Airway epithelial cell (primary cell): ENCODE results near the gene NCBP2. TPM values are rescaled to one million over a fixed set of nuclear protein-coding genes. Genes with fewer than 3 reads are reported as not detected.

Experiments
- total RNA-seq: library from RNA; depleted of rRNA; stranded (reverse); fragments of >200 nt; gene quantifications from 2 replicates; pipeline ENCODE4 v1.2.3, GENCODE V29; 2015

Gene NCBP2
- total RNA-seq: 55.2 and 65.6 TPM in 2 replicates

DNA sequence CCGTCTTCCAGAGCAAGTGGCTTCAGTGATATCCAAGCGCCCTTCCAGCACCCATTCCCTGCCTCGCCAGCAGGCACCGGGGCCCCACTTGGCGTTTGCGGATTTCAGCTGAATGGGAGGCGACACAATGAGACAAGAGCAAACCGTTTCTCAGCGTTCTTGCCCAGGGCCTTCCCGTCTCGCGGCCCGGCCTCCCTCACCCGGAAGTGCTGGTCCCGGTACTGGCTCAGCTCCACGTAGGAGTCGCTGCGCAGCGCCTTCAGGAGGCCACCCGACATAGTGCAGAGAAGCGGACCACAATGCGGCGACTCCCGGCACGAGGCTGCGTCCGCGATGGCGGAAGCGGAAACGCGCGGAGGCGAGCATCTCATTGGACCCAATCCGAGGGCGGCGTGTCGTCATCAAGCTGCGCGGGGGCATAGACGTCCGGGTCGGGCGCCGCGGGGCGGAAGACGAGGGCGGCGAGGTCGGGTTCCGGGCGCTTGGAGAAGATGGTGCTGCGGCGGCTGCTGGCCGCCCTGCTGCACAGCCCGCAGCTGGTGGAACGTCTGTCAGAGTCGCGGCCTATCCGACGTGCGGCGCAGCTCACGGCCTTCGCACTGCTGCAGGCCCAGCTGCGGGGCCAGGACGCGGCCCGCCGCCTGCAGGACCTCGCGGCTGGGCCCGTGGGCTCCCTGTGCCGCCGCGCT lies at the start of gene NCBP2:
TSS of gene NCBP2 (minus strand) at position 303 of the 689 bp plus-strand sequence. CDS start at position 278, 25 bp downstream.

DNA sequence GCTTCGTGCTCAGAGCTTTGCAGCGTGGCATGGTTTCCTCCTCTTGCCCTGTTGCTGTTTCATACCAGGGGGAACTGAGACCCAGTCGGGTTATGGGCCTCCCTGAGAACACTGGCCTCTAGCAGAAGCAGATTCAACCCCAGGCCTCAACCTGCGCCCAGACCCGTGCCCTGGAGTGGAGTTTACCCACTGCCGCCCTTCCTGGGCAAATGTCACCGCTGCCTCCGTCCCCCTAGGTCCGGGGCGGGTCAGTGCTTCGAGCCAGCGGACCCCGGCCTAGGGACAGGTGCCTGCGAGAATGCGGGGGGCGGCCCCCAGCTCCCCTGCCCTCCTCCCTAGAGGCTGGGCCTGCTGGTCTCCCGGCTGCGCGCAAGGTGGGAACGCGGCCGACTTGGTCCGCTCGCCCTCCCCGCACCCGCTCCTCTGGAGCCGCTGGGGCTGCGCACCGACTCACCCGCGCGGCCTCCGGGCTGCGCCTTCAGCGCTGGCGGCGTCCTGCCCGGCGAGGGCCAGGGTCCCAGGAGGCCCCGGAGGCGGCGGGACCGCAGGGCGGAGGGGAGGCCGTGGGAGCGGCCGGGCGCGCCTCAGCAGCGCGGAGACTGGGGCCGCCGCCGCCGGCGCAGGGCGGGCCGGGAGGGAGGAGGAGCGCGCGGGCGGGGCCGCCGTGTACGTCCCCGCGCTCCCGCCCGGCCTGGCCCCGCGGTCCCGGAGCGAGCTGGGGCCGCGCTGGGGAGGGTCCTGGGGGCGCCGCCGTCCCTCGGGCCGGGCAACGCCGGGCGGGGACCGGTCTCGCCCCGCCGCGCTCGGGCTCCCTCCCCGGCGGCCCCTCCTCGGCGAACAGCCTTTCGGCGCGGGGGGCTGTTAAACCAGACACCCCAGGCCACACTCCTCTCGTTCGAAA lies 26.2 kb upstream of the NCBP2 start, which contains the start of gene PIGZ:
TSS of gene PIGZ (minus strand) at position 601 of the 901 bp plus-strand sequence. CDS start 16,802 bp downstream, outside the sequence.

Other genes starting within 250 kb of the NCBP2 start
- gene CEP19, start 230.3 kb downstream of the NCBP2 start, total RNA-seq: 0.71 and 1.2 TPM in 2 replicates
- gene PIGX, start 230.2 kb downstream of the NCBP2 start, total RNA-seq: 24.9 and 27.0 TPM in 2 replicates
- 22.9 and 31.1 TPM in 2 replicates for gene PAK2, start 202.7 kb downstream of the NCBP2 start, total RNA-seq
- gene SENP5, start 74.6 kb downstream of the NCBP2 start, total RNA-seq: 15.1 and 19.1 TPM in 2 replicates
- 3.5 and 9.7 TPM in 2 replicates for gene PIGZ, start 26.3 kb upstream of the NCBP2 start, total RNA-seq
- 10.5 and 14.3 TPM in 2 replicates for gene MELTF, start 87.3 kb upstream of the NCBP2 start, total RNA-seq